ENCODE data around the gene NIM1K. TPM values are rescaled to one million over a fixed set of nuclear protein-coding genes. Genes with fewer than 3 reads are reported as not detected.

Gene NIM1K
- total RNA-seq, 2 donors from 2014 or later: 0.85 TPM; not detected in 1

GRCh38 chr5:43274435-43275114, 82.5 kb downstream of the NIM1K start:
- H3K36me3 ChIP-seq: no peaks in the 10 kb centered on the region
- no peak overlapping the region for H3K27ac ChIP-seq
- TF ChIP-seq, protein P1, sequence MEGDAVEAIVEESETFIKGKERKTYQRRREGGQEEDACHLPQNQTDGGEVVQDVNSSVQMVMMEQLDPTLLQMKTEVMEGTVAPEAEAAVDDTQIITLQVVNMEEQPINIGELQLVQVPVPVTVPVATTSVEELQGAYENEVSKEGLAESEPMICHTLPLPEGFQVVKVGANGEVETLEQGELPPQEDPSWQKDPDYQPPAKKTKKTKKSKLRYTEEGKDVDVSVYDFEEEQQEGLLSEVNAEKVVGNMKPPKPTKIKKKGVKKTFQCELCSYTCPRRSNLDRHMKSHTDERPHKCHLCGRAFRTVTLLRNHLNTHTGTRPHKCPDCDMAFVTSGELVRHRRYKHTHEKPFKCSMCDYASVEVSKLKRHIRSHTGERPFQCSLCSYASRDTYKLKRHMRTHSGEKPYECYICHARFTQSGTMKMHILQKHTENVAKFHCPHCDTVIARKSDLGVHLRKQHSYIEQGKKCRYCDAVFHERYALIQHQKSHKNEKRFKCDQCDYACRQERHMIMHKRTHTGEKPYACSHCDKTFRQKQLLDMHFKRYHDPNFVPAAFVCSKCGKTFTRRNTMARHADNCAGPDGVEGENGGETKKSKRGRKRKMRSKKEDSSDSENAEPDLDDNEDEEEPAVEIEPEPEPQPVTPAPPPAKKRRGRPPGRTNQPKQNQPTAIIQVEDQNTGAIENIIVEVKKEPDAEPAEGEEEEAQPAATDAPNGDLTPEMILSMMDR (IDR thresholded peaks at IDR 0.05): no peak
- DNase-seq (ENCODE audit: low spot score) (no peak), ATAC-seq (ENCODE audit: insufficient number of reproducible peaks, low FRiP score, low read depth) (no peak)
- no peaks in the 10 kb centered on the region for H3K4me1 ChIP-seq (ENCODE audit: control insufficient read depth in 1 of 2, low read depth in 2 of 2)
- no peaks in the 10 kb centered on the region for H3K27me3 ChIP-seq (replicated peaks; ENCODE audit: insufficient read depth)
- no peak overlapping the region for H3K4me3 ChIP-seq
- H3K9me3 ChIP-seq: no peaks in the 10 kb centered on the region

- no peaks in the 10 kb centered on the region for H3K27me3 ChIP-seq (replicated peaks; ENCODE audit: insufficient read depth)
- H3K9me3 ChIP-seq: no peaks in the 10 kb centered on the region
- TF ChIP-seq, protein P1 (IDR thresholded peaks at IDR 0.05): no peak
- DNase-seq (ENCODE audit: low spot score) (no peak), ATAC-seq (ENCODE audit: insufficient number of reproducible peaks, low FRiP score, low read depth) (no peak)
- no peak overlapping the region for H3K4me3 ChIP-seq
- no peaks in the 10 kb centered on the region for H3K36me3 ChIP-seq
- H3K4me1 ChIP-seq (ENCODE audit: control insufficient read depth in 1 of 2, low read depth in 2 of 2): no peaks in the 10 kb centered on the region
- H3K27ac ChIP-seq: no peak overlapping the region
These were observed 83.4 kb downstream of the NIM1K start for GRCh38 chr5:43275391-43275790.

DNA sequence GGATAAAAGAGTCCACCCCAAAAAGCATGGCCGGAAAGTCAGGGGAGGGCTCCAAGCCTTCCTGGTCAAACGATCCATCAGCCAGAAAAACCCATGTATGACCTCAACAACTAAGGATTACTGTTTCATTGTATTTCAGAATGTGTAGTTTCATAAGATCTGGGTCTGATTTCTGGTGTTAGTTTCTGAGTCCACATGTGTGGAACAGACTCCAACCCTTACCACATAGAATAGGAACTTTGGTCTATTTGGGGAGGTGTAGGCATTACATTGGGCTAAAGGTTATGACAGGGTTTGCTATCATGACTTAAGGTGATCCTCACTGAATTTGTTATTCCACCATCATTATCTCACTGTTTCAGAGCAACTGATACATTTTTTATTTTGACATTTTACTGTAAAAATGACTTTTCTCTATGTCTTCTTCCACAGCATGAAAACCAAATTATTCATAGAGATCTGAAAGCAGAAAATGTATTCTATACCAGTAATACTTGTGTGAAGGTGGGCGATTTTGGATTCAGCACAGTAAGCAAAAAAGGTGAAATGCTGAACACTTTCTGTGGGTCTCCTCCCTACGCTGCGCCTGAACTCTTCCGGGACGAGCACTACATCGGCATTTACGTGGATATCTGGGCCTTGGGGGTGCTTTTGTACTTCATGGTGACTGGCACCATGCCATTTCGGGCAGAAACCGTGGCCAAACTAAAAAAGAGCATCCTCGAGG, 87.7 kb downstream of the NIM1K start:
- no peak for DNase-seq (ENCODE audit: low spot score)
- Histone ChIP-seq H3K4me1 (ENCODE audit: control insufficient read depth in 1 of 2, low read depth in 2 of 2) (no peaks in the 10 kb centered on the region), H3K27ac (no peak overlapping the region), H3K9me3 (no peaks in the 10 kb centered on the region), H3K36me3 (no peaks in the 10 kb centered on the region), H3K27me3 (replicated peaks; ENCODE audit: insufficient read depth) (no peaks in the 10 kb centered on the region), H3K4me3 (no peak overlapping the region)
- TF ChIP-seq, protein P1 (IDR thresholded peaks at IDR 0.05): no peak
- no peak for ATAC-seq (ENCODE audit: insufficient number of reproducible peaks, low FRiP score, low read depth)

DNA sequence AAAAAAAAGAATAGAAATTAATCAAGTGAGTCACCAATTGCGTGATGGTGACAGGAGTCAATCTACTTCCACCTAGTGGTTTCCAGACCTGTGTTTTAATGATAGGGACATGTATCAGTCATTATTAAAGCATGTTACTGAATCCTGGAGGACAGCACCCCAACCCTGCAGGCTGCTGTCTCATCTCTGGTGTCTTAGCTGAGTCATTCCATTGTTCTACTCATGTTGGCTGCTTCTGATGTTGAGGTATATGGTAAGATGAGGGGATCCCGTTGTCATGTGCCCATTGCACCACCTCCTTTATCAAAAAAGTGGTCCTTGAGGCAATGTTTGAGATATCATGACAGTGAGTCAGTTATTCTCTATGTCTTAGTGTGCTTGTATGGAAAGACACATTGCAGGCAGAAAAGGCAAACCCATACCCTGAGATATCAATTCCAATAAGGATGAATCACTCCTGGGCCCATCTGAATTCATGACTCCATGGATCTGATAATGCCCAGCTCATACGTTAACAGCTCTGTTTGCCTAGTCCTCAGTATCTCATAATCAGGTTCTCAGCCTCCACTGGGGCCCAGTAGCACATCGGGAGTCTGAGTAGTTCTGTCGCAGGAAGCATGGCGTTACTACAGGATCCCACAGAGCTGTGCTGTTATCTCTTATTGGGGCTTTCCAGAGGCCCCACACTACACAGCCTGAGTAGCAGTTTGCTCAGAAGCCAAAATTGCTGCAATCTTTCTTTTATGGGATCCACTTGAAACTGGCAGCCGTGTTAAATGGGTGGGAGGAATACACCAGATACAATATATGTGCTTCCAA, 90.0 kb downstream of the NIM1K start:
- Histone ChIP-seq H3K9me3 (no peaks in the 10 kb centered on the region), H3K27me3 (replicated peaks; ENCODE audit: insufficient read depth) (no peaks in the 10 kb centered on the region), H3K27ac (no peak overlapping the region), H3K4me1 (ENCODE audit: control insufficient read depth in 1 of 2, low read depth in 2 of 2) (no peaks in the 10 kb centered on the region), H3K4me3 (no peak overlapping the region), H3K36me3 (no peaks in the 10 kb centered on the region)
- TF ChIP-seq, protein P1 (IDR thresholded peaks at IDR 0.05): no peak
- no peak for DNase-seq (ENCODE audit: low spot score)
- no peak for ATAC-seq (ENCODE audit: insufficient number of reproducible peaks, low FRiP score, low read depth)

DNA sequence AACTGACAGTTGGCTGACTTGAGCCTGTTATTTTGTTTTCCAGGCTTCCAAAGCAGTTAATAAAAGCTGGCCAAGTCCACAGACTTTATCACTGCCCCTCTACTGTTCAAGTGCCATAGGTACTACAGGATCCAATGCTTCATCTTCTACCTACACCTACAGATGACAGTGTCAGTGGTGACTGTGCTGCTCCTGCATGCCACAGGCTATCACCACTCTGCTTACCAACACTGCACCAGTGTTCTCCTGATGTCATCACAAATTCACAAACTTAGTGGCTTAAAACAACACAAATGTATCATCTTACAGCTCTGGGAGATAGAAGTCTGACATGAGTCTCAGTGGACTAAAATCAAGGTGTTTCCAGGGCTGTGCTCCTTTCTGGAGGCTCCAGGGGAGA, 94.6 kb downstream of the NIM1K start:
- DNase-seq (ENCODE audit: low spot score): no peak
- Histone ChIP-seq H3K27ac (no peak overlapping the region), H3K36me3 (peaks cover 3% of the 10 kb centered on the region), H3K4me3 (no peak overlapping the region), H3K4me1 (ENCODE audit: control insufficient read depth in 1 of 2, low read depth in 2 of 2) (no peaks in the 10 kb centered on the region), H3K27me3 (replicated peaks; ENCODE audit: insufficient read depth) (no peaks in the 10 kb centered on the region), H3K9me3 (no peaks in the 10 kb centered on the region)
- TF ChIP-seq, protein P1 (IDR thresholded peaks at IDR 0.05): no peak
- no peak for ATAC-seq (ENCODE audit: insufficient number of reproducible peaks, low FRiP score, low read depth)

Data from thoracic aorta (tissue), 2 donors.